Upper lobe of right lung (tissue), 1 donor: ENCODE data around the gene IL12RB2. TPM values are rescaled to one million over a fixed set of nuclear protein-coding genes. Genes with fewer than 3 reads are reported as not detected.
"Not testable (repeated sequence)": the region's sequence is repeated elsewhere in the genome, so short reads cannot be mapped to it uniquely, and the experiment has no call there.

Experiments used
- ATAC-seq: fragments of 200-7000 bp; cut with Tn5 transposase; one replicate; pipeline ENCODE4 v1.9.1; 2020; ENCODE audit warnings: mild to moderate bottlenecking, moderate library complexity
- DNase-seq: peaks from one replicate; pipeline ENCODE4 v3.0.0-alpha.2; 2020
- H3K27ac ChIP-seq: fragments of 200-600 bp; one replicate; pipeline ENCODE4 v1.8.0; 2022
- H3K27me3 ChIP-seq: fragments of 200-600 bp; one replicate; pipeline ENCODE4 v1.8.0; 2022; ENCODE audit warnings: mild to moderate bottlenecking
- H3K36me3 ChIP-seq: fragments of 200-600 bp; one replicate; pipeline ENCODE4 v1.8.0; 2022
- H3K4me1 ChIP-seq: fragments of 200-600 bp; one replicate; pipeline ENCODE4 v1.8.0; 2022
- H3K4me3 ChIP-seq: fragments of 200-600 bp; one replicate; pipeline ENCODE4 v1.8.0; 2022; ENCODE audit warnings: mild to moderate bottlenecking
- H3K9me3 ChIP-seq: fragments of 200-600 bp; one replicate; pipeline ENCODE4 v1.8.0; 2022
- intact Hi-C: fragments of 100-400 bp; cut with DNase I; formaldehyde crosslinking; loops from one replicate; pipeline ENCODE4 v1.11.0; 2022
- total RNA-seq: library from RNA; stranded (reverse); fragmentation: NEBNext Ultra II Directional; extraction: Animal tissue kit (Norgen Biotek cat#: 25700); gene quantifications from one replicate; pipeline ENCODE4 v1.2.1, GENCODE V29; 2021
- TF ChIP-seq, protein P1 (sequence below): fragments of 200-600 bp; IDR thresholded peaks from one replicate; pipeline ENCODE4 v1.8.0; 2022; ENCODE audit warnings: antibody characterized with exemption
- donor health status: DM: no; HTN: yes; CAD: no; lungs with severe emphysema.

The IL12RB2 gene
- total RNA-seq, 1 donor from 2014 or later, result 0.87 TPM

DNA sequence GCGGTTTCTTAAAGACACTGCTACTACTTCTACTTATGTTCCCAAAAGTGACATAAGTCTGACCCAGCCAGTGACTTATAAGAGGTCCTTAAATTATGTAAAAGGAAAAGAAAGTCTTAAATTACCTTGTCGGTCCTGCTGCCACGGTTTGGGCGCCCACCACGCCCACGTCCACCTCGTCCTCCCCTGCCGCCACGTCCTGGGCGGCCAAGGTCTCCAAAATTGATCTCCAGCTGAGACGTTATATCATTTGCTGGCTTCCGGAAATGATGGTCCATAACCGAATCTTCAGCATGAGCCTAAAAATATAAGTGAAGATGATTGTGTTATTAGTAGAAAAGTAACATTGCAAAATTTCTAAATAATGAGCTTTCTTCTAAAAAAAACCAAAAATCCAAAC lies 107.4 kb downstream of the IL12RB2 start:
- TF ChIP-seq, protein P1, sequence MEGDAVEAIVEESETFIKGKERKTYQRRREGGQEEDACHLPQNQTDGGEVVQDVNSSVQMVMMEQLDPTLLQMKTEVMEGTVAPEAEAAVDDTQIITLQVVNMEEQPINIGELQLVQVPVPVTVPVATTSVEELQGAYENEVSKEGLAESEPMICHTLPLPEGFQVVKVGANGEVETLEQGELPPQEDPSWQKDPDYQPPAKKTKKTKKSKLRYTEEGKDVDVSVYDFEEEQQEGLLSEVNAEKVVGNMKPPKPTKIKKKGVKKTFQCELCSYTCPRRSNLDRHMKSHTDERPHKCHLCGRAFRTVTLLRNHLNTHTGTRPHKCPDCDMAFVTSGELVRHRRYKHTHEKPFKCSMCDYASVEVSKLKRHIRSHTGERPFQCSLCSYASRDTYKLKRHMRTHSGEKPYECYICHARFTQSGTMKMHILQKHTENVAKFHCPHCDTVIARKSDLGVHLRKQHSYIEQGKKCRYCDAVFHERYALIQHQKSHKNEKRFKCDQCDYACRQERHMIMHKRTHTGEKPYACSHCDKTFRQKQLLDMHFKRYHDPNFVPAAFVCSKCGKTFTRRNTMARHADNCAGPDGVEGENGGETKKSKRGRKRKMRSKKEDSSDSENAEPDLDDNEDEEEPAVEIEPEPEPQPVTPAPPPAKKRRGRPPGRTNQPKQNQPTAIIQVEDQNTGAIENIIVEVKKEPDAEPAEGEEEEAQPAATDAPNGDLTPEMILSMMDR, result no peak
- intact Hi-C loops, result no loop called here

DNA sequence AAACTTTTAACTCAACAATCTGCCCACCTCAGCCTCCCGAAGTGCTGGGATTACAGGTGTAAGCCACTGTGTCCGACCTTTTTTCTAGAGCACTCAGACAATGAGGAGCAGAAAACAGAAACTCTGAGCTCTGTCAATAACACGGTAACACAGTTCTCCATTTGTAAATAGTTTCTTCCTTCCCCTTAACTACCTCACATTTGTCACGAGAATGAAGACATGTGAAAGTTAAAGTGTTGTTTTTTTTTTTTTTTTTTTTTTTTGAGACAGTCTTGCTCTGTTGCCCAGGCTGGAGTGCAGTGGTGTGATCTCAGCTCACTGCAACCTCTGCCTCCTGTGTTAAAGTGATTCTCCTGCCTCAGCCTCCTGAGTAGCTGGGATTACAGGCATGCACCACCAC lies 110.1 kb downstream of the IL12RB2 start:
- DNase-seq, H3K27me3 ChIP-seq, H3K4me1 ChIP-seq, ATAC-seq, H3K9me3 ChIP-seq, intact Hi-C loops, H3K4me3 ChIP-seq, H3K27ac ChIP-seq: not testable (repeated sequence)
- peaks cover 100% of the 10 kb centered on the region for H3K36me3 ChIP-seq

More for the DNA sequence above, 107.4 kb downstream of the IL12RB2 start:
- peaks cover 6% of the 10 kb centered on the region for H3K4me1 ChIP-seq
- H3K9me3 ChIP-seq, result no peaks in the 10 kb centered on the region
- DNase-seq, result no peak
- no peak overlapping the region for H3K4me3 ChIP-seq
- H3K27ac ChIP-seq, result no peak overlapping the region
- H3K36me3 ChIP-seq, result peaks cover 100% of the 10 kb centered on the region
- no peak for ATAC-seq
- no peaks in the 10 kb centered on the region for H3K27me3 ChIP-seq

DNA sequence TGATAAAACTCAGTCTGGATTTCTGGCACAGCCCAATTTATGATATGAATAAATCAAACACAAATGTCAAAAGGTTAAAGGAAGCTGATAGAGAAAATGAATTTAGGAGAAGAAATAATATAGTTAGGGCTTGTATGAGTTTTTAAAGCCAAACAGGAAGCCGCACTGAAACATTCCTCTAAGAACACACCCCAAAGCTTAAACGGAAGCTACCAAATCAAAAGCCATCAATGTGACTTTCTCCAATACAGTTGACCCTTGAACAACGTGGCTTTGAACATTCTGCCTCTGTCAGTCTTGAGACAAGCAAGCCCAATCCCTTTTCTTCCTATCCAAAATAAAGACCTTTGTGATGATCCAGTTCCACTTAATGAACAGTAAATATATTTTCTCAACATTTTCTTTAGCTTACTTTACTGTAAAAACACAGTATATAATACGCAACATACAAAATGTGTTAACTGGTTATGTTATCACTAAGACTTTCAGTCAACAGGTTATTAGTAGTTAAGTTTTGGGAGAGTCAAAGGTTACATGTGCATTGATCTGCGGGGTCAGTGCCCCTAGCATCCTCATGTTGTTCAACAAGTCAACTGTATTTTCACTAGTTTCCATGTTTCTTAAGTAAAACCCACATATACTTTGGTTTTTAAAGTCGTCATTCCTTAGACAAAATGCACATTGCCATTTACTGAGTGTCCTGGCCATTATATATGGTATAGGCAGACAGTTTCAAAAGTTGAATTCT lies 111.3 kb downstream of the IL12RB2 start:
- TF ChIP-seq, protein P1, result no peak
- Histone ChIP-seq H3K4me3 (no peak overlapping the region), H3K4me1 (peaks cover 6% of the 10 kb centered on the region), H3K9me3 (no peaks in the 10 kb centered on the region), H3K27ac (no peak overlapping the region), H3K36me3 (peaks cover 100% of the 10 kb centered on the region), H3K27me3 (no peaks in the 10 kb centered on the region)
- ATAC-seq (no peak), DNase-seq (no peak)
- intact Hi-C loops, result no loop called here

DNA sequence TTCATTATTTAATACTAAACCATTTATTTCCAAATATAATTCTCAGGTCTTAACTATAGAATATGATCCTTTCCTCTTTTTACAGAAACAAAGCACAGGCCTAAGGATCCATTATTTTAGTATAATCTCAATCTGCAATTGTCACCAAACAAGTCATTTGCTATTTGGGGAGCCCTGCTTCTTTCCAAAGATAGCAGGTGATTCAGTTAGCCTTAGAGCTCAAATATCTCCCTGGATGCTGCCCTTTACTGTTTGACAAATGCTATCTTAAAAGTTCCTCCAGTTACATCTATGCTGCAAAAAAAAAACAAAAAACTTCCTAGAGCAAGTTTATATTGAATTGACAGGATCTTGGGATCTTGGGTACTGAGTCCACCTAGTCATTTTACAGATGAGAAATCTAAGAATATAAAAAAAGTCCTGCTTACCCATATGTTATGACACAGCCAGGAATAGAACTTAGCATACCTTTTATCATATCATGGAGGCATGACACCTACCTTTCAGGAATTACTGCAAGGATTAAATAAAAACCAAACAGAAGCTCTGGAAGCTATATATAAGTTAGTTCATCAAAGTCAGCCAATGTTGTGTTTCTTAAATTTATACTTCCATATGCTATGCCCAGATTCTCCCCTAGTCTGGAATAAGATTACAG lies 113.3 kb downstream of the IL12RB2 start:
- H3K27me3 ChIP-seq, result no peaks in the 10 kb centered on the region
- DNase-seq, result no peak
- peaks cover 100% of the 10 kb centered on the region for H3K36me3 ChIP-seq
- no peak for ATAC-seq
- intact Hi-C loops, result no loop called here
- no peak overlapping the region for H3K4me3 ChIP-seq
- no peaks in the 10 kb centered on the region for H3K9me3 ChIP-seq
- TF ChIP-seq, protein P1, result no peak
- no peak overlapping the region for H3K27ac ChIP-seq
- peaks cover 8% of the 10 kb centered on the region for H3K4me1 ChIP-seq

DNA sequence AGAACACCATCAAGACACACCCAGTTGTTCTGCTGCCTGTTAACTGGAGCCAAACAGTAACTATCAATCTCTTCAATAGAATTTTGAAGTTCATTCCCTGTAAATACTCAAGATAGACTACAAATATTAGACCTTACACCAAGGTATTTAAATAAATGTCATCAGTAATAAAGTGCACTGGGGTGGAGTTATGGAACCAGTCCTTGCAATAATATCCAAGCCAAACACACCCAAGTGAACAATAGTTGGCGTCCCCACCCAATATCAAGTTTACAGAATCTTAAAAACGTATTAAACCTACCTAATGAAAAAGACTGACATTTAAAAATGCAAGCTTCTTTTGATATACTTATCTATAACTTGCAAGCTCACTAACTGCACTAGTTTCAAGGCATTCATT lies 119.8 kb downstream of the IL12RB2 start:
- intact Hi-C loops, result no loop called here
- Histone ChIP-seq H3K27ac (no peak overlapping the region), H3K4me3 (peak overlapping the region; percentile 78), H3K36me3 (peaks cover 37% of the 10 kb centered on the region), H3K9me3 (no peaks in the 10 kb centered on the region), H3K4me1 (peaks cover 28% of the 10 kb centered on the region), H3K27me3 (no peaks in the 10 kb centered on the region)
- TF ChIP-seq, protein P1, result no peak
- DNase-seq (no peak), ATAC-seq (no peak)

DNA sequence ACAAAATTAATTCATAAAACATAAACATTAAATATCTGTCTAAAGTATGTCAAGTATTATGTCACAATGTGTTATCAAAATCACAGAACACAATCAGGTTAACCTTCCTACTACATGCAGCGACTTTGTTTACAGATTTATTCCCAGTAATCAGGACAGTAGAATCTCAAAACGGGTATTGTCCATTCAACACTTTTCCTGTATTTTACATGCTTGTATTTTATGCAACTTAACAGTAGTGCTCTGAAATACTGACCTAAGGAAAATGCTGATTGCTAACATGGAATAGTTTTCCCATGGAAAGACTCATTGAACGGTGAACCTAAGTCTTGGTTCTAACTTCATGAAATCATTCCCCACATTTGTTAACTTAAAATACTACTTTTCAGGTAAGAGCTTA lies 120.3 kb downstream of the IL12RB2 start:
- H3K4me1 ChIP-seq, result peaks cover 28% of the 10 kb centered on the region
- no peak for DNase-seq

More for the DNA sequence above, 120.3 kb downstream of the IL12RB2 start:
- intact Hi-C loops, result no loop called here
- Histone ChIP-seq H3K36me3 (peaks cover 33% of the 10 kb centered on the region), H3K4me3 (peak overlapping the region; percentile 78), H3K27ac (no peak overlapping the region), H3K27me3 (no peaks in the 10 kb centered on the region), H3K9me3 (no peaks in the 10 kb centered on the region)
- TF ChIP-seq, protein P1, result no peak
- no peak for ATAC-seq
